ENCODE measurements around the gene MYO5C.

Gene MYO5C

DNA sequence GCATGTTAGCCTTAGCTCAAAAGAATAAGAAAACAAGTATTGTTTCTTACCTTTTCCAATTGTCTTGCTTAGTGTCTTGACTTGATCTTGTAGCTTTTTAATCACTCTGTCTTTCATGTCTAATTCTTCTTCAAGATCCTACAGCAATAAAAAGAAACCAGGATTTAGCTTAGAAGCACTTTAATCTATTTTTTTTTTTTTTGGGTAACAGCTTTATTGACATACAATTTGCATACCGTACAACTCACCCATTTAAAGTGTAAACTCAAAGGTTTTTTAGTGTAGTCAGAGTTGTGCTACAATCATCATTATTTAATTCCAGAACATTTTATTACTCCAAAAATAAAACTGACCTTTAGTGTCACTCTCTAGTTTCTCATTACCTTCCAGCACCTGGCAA lies 81.1 kb downstream of the MYO5C start:
- in situ Hi-C loops (cut with MboI; ENCODE audit: low pct_unique_long_range_greater_than_20kb, low sequenced_read_pairs, unreplicated experiment), result no loop called here
- DNase-seq (ENCODE audit: low spot score), result no peak
- TF ChIP-seq, protein P1, sequence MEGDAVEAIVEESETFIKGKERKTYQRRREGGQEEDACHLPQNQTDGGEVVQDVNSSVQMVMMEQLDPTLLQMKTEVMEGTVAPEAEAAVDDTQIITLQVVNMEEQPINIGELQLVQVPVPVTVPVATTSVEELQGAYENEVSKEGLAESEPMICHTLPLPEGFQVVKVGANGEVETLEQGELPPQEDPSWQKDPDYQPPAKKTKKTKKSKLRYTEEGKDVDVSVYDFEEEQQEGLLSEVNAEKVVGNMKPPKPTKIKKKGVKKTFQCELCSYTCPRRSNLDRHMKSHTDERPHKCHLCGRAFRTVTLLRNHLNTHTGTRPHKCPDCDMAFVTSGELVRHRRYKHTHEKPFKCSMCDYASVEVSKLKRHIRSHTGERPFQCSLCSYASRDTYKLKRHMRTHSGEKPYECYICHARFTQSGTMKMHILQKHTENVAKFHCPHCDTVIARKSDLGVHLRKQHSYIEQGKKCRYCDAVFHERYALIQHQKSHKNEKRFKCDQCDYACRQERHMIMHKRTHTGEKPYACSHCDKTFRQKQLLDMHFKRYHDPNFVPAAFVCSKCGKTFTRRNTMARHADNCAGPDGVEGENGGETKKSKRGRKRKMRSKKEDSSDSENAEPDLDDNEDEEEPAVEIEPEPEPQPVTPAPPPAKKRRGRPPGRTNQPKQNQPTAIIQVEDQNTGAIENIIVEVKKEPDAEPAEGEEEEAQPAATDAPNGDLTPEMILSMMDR (IDR thresholded peaks at IDR 0.05; ENCODE audit: extremely low read depth, insufficient read depth, missing control alignments), result no peak

DNA sequence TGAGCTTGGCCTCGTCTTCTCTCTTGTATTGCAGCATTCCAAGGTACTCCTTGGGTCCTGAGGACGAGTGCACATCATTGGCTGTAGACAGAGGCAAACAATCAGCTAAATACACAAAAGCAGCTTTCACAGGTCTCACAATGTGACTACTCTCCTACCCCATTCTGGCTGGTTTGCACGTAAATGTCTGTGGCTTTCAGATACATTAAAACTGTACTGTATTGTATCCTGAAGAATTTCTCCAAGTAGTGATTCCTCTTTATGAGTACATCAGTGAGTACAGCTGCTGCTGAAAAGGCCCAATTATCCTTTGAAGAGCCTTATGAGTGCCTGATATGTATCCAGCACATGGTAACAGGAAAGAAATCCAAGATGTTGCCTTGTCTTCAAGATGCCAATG lies 82.4 kb downstream of the MYO5C start:
- in situ Hi-C loops (cut with MboI; ENCODE audit: low pct_unique_long_range_greater_than_20kb, low sequenced_read_pairs, unreplicated experiment), result no loop called here
- no peak for DNase-seq (ENCODE audit: low spot score)
- TF ChIP-seq, protein P1 (IDR thresholded peaks at IDR 0.05; ENCODE audit: extremely low read depth, insufficient read depth, missing control alignments), result no peak

DNA sequence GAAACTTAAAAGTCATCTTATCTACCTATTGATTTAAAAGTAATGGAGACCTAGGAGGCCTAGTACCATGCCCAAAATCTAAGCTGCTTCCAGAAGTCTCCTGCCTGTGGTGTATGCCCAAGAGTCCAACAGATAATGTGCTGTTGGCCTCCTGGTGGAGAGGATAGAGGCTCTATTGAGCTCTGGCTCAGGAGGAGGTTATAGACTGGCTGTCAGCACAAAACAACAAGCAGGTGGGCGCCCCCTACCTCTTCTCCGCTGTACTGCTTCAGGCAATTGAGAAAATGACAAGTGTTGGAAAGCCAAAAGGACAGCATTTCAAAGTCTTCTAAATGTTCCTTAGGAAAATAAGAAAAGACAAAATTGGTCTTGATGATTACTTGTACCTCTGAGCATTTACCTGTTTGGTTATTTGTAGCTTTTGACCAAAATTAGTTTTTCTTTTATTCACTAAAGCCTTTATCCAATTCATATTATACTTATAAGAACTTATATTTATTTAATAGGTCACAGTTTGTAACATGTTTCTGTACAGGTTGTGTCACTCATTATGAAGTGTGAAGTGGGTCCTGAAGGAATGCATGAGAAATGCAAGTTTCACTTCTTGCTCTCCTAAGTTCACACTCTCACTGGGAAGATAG lies 87.2 kb downstream of the MYO5C start:
- TF ChIP-seq, protein P1 (IDR thresholded peaks at IDR 0.05; ENCODE audit: extremely low read depth, insufficient read depth, missing control alignments), result peak; percentile 91
- peak; percentile 69 for DNase-seq (ENCODE audit: low spot score)
- in situ Hi-C loops (cut with MboI; ENCODE audit: low pct_unique_long_range_greater_than_20kb, low sequenced_read_pairs, unreplicated experiment), result no loop called here

- in situ Hi-C loops (cut with MboI; ENCODE audit: low pct_unique_long_range_greater_than_20kb, low sequenced_read_pairs, unreplicated experiment), result no loop called here
- DNase-seq (ENCODE audit: low spot score), result no peak
- TF ChIP-seq, protein P1 (IDR thresholded peaks at IDR 0.05; ENCODE audit: extremely low read depth, insufficient read depth, missing control alignments), result no peak
Observed at GRCh38 chr15:52207191-52207590, 88.4 kb downstream of the MYO5C start.

DNA sequence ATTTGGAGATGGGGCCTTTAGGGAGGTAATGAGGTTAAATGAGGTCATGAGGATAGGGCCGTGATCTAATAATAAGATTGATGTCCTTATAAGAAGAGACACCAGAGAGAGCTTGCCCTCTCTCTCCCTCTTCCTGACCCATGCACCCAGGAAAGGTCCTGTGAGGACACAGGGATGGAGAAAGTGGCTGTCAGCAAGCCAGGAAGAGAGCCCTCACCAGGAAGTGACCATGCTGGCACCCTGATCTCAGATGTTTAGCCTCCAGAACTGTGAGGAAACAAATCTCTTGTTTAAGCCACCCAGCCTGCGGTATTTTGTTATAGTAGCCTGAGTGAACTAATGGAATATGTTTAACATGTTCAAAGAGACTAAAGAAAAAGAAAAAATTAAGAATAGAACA lies 89.2 kb downstream of the MYO5C start:
- in situ Hi-C loops (cut with MboI; ENCODE audit: low pct_unique_long_range_greater_than_20kb, low sequenced_read_pairs, unreplicated experiment), result no loop called here
- DNase-seq (ENCODE audit: low spot score), result no peak
- TF ChIP-seq, protein P1 (IDR thresholded peaks at IDR 0.05; ENCODE audit: extremely low read depth, insufficient read depth, missing control alignments), result no peak

DNA sequence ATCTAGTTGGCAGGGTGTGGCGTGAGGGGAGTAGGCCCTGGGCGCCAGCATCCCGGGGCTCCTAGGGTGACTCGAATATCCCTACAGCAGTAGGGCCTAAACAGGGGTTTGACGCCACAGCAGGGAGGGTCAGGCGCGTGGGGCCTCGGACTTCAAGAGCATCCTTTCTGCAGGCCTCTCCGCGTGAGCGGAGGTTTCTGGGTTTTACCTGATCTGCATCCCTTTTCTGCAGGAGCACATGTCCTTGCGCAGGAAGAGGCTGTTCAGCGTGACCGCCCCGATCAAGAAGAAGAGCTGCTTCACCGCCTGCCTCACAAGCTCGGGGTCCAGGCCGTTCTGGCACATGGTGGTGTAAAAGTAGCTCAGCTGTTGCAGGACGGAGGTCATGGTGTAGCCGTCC lies 90.9 kb downstream of the MYO5C start:
- TF ChIP-seq, protein P1 (IDR thresholded peaks at IDR 0.05; ENCODE audit: extremely low read depth, insufficient read depth, missing control alignments), result no peak
- DNase-seq (ENCODE audit: low spot score), result no peak
- in situ Hi-C loops (cut with MboI; ENCODE audit: low pct_unique_long_range_greater_than_20kb, low sequenced_read_pairs, unreplicated experiment), result no loop called here

Data from GM13977 (cell line).